ENCODE results near the gene MAPK10.

The MAPK10 gene

DNA sequence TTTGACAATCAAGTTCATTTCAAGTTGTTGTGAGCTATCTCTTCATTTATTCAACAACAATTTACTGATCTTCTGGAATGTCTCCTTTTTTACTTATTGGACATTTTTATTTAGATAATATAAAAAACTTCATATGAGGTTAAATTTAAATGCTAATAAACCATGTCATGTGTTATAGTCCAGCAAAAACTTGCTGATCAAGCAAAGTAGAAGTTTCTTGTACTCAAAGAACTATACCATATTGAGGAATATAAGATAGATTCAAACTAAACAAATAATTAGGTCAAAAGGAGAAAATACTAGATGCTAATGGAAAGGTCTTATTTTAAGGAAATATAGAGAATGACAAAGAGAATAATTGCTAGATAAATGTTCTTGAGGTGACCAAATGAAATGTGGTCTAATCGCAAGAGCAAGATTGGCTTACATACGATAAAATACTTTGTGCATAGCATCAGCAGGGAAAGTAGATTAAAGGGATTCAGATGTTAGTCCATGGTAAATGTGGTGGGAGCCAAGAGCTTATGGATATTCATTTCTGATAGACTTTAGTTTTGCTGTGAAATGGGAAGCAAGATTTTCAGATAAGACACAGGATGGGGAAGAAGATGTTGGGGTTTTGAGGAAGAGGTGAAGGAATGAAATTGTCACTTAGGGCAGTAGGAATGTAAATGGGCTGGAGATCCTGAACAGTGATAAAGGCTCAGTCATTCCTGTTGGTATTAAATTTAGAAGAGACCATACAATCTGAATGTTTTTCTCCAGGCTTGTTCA, 229.5 kb downstream of the MAPK10 start:
- intact Hi-C loops (cut with DNase I; ENCODE audit: low total_unique reads), result no loop called here

DNA sequence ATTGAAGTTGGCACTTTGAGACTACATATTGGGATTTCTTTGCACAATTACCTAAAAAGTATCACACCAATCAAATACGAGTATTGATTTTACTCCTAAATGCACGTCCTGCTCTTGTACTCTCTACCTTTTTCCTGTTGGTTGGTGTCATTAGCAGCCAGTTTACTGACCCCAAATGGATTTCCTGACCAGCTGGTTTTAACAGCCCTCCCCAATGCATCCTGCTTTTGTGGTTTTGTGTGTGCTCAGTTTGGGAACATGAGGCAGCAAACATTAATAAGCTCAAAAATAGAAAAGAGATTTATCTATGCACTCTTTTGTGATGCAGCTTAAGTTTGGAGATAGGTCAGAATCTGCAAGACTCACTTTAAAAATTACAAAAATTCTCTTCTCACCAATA, 230.3 kb downstream of the MAPK10 start:
- no peak overlapping the region for H3K4me3 ChIP-seq
- no peak overlapping the region for H3K27ac ChIP-seq
- no peaks in the 10 kb centered on the region for H3K4me1 ChIP-seq
- no peaks in the 10 kb centered on the region for H3K36me3 ChIP-seq
- intact Hi-C loops (cut with DNase I; ENCODE audit: low total_unique reads), result no loop called here
- no peak for TF ChIP-seq CTCF (IDR thresholded peaks at IDR 0.05)
- no peak for DNase-seq
- no peaks in the 10 kb centered on the region for H3K27me3 ChIP-seq
- H3K9me3 ChIP-seq, result no peaks in the 10 kb centered on the region

More for the DNA sequence above, 229.5 kb downstream of the MAPK10 start:
- H3K4me1 ChIP-seq, result no peaks in the 10 kb centered on the region
- H3K27me3 ChIP-seq, result no peaks in the 10 kb centered on the region
- no peak for DNase-seq
- H3K4me3 ChIP-seq, result no peak overlapping the region
- H3K9me3 ChIP-seq, result no peaks in the 10 kb centered on the region
- TF ChIP-seq CTCF (IDR thresholded peaks at IDR 0.05), result no peak
- no peaks in the 10 kb centered on the region for H3K36me3 ChIP-seq
- H3K27ac ChIP-seq, result no peak overlapping the region

GRCh38 chr4:86122404-86122803, 237.4 kb downstream of the MAPK10 start:
- no peak overlapping the region for H3K4me3 ChIP-seq
- H3K4me1 ChIP-seq, result no peaks in the 10 kb centered on the region
- no peak overlapping the region for H3K27ac ChIP-seq
- no peaks in the 10 kb centered on the region for H3K36me3 ChIP-seq
- no peak for TF ChIP-seq CTCF (IDR thresholded peaks at IDR 0.05)
- intact Hi-C loops (cut with DNase I; ENCODE audit: low total_unique reads), result no loop called here
- no peak for DNase-seq
- H3K9me3 ChIP-seq, result no peaks in the 10 kb centered on the region
- H3K27me3 ChIP-seq, result no peaks in the 10 kb centered on the region

DNA sequence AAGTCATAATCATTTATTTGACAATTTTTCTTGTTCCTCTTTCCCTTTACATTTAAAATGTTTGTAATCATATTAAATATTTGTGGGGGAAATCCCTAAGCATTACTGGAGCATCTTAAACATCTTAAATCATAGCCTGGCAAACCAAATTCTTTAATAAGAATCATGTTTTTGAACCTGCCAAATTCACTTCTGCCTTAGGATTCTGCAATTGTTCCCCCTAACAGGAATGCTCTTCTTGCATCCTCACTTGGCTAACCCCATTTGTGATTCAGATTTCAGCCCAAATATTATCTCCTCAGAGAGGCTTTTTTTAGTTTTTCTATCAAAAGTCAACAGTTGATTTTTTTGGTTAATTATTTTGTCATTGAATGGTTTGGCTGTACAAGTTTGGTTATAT, 241.1 kb downstream of the MAPK10 start:
- H3K36me3 ChIP-seq, result no peaks in the 10 kb centered on the region
- no peaks in the 10 kb centered on the region for H3K27me3 ChIP-seq
- H3K4me3 ChIP-seq, result no peak overlapping the region
- TF ChIP-seq CTCF (IDR thresholded peaks at IDR 0.05), result no peak
- no peaks in the 10 kb centered on the region for H3K4me1 ChIP-seq
- no peak for DNase-seq
- H3K27ac ChIP-seq, result no peak overlapping the region
- intact Hi-C loops (cut with DNase I; ENCODE audit: low total_unique reads), result no loop called here
- no peaks in the 10 kb centered on the region for H3K9me3 ChIP-seq

DNA sequence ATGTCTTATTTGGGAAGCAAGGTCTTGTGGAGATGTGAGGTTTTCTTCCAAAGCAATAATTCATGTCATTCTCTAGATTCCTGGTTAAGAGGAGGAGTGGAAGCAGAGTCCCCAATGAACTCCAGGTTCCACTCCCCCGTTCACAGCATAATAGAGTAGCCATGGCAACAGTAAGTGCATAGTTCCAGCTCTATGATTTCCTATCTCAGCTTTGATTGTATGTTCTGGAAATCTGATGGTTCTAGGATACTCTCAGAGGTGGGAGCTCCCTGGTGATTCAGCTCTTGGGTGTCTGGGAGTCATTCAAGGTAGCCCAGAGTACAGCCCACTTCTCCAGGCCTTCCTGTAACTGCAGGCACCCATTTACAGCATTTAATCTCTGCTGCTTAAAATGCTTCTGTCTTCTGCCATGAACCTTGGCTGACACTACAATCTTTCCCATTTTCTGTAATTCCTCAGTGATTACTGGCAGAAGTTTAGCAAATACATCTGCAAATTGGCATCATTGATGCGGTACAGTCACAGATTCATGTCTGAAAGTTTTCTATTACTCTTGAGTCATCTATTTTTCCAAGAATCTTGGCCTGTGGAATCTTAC, 242.0 kb downstream of the MAPK10 start:
- H3K4me3 ChIP-seq, result no peak overlapping the region
- no peaks in the 10 kb centered on the region for H3K27me3 ChIP-seq
- H3K4me1 ChIP-seq, result no peaks in the 10 kb centered on the region
- H3K27ac ChIP-seq, result no peak overlapping the region
- H3K9me3 ChIP-seq, result no peaks in the 10 kb centered on the region
- DNase-seq, result no peak
- intact Hi-C loops (cut with DNase I; ENCODE audit: low total_unique reads), result no loop called here
- no peaks in the 10 kb centered on the region for H3K36me3 ChIP-seq
- TF ChIP-seq CTCF (IDR thresholded peaks at IDR 0.05), result no peak

Data from tibial artery (tissue), 4 donors.